Aorta (tissue), 5 donors: ENCODE data around the gene ZNF366. TPM values are rescaled to one million over a fixed set of nuclear protein-coding genes. Genes with fewer than 3 reads are reported as not detected.

Source experiments
- ATAC-seq: fragments of 200-7000 bp; cut with Tn5 transposase; one replicate; pipeline ENCODE4 v1.9.1; 2022; ENCODE audit warnings: moderate library complexity; ENCODE audit not compliant: low FRiP score
- DNase-seq, 2 donors: peaks; one replicate each; pipeline ENCODE4 v3.0.0-alpha.2; 2020
- H3K27ac ChIP-seq, 2 donors: one replicate each; pipeline ENCODE4 v1.5.1; 2013; ENCODE audit warnings: low read length in 2 of 2, mild to moderate bottlenecking in 2 of 2, moderate library complexity in 2 of 2, control low read depth in 1 of 2, inconsistent platforms in 1 of 2, low read depth in 1 of 2
- H3K27me3 ChIP-seq, 2 donors: one replicate each; pipeline ENCODE4 v1.6.1; 2013; ENCODE audit warnings: control low read depth in 1 of 2, low read length in 1 of 2, mild to moderate bottlenecking in 1 of 2, moderate library complexity in 1 of 2; ENCODE audit not compliant: insufficient read depth in 2 of 2, control insufficient read depth in 1 of 2
- H3K36me3 ChIP-seq, 2 donors: one replicate each; pipeline ENCODE4 v1.6.1; 2013; ENCODE audit warnings: control low read depth in 1 of 2, low read length in 1 of 2, mild to moderate bottlenecking in 1 of 2; ENCODE audit not compliant: insufficient read depth in 2 of 2, control insufficient read depth in 1 of 2
- H3K4me1 ChIP-seq, 2 donors: one replicate each; pipeline ENCODE4 v1.6.1; 2013; ENCODE audit warnings: low read length in 2 of 2, control low read depth in 1 of 2, mild to moderate bottlenecking in 1 of 2, moderate library complexity in 1 of 2; ENCODE audit not compliant: insufficient read depth in 2 of 2, control insufficient read depth in 1 of 2
- H3K4me3 ChIP-seq, 2 donors: one replicate each; pipeline ENCODE4 v1.5.1; 2013; ENCODE audit warnings: low read length in 2 of 2, control low read depth in 1 of 2, mild to moderate bottlenecking in 1 of 2
- H3K9me3 ChIP-seq: one replicate; pipeline ENCODE4 v1.6.1; 2013; ENCODE audit warnings: mild to moderate bottlenecking, low read length; ENCODE audit not compliant: control insufficient read depth
- WGBS, 2 donors: extraction: QIAGEN DNeasy Blood & Tissue Kit; methylation state at CpG; one replicate each; pipeline ENCODE4 v1.1.7; 2013; 5-methylcytosine and 5-hydroxymethylcytosine counted together
- intact Hi-C, 2 donors: fragments of 100-400 bp; cut with DNase I; formaldehyde crosslinking; loops; one replicate each; pipeline versions ENCODE4 v1.14.2 to v1.15.0; 2022
- polyA plus RNA-seq, 2 donors: library from polyadenylated mRNA; stranded (reverse); fragments of 200-250 nt; gene quantifications; one replicate each; pipeline ENCODE4 v1.2.3, GENCODE V29; 2013
- total RNA-seq, 2 donors: library from RNA; stranded (reverse); fragmentation: NEBNext Ultra II Directional; extraction: Animal tissue kit (Norgen Biotek cat#: 25700); gene quantifications; one replicate each; pipeline ENCODE4 v1.2.1, GENCODE V29; 2021
- donor health status: healthy with polysubstance abuse.
- donor health status: Bipolar disorder and iron deficiency.
- donor health status: DM: no; HTN: no; CAD: no.
- donor health status: DM: no; HTN: no; CAD: no.
- donor health status: DM: yes; HTN: yes; CAD: no.

ZNF366 gene
- total and polyA plus RNA-seq, 4 donors, result 5.8 to 10.3 TPM; not detected in 2

- DNase-seq, result no peak
- H3K27me3 ChIP-seq, result peaks cover 0 to 2% of the 10 kb centered on the region in 2 donors
- H3K27ac ChIP-seq, result no peak overlapping the region
- H3K4me3 ChIP-seq, result no peak overlapping the region
- H3K36me3 ChIP-seq, result no peaks in the 10 kb centered on the region
- H3K9me3 ChIP-seq, result no peaks in the 10 kb centered on the region
- H3K4me1 ChIP-seq, result peaks cover 0 to 3% of the 10 kb centered on the region in 2 donors
- no peak for ATAC-seq
- intact Hi-C loops, result no loop called here
Observed at GRCh38 chr5:72489536-72489935, 17.7 kb downstream of the ZNF366 start.

- Histone ChIP-seq H3K4me1 (peaks cover 0 to 3% of the 10 kb centered on the region in 2 donors), H3K9me3 (no peaks in the 10 kb centered on the region), H3K36me3 (no peaks in the 10 kb centered on the region), H3K27ac (no peak overlapping the region), H3K4me3 (no peak overlapping the region), H3K27me3 (peaks cover 0 to 2% of the 10 kb centered on the region in 2 donors)
- intact Hi-C loops, result no loop called here
- ATAC-seq (no peak), DNase-seq (no peak)
Observed at GRCh38 chr5:72488756-72489155, 18.5 kb downstream of the ZNF366 start.

DNA sequence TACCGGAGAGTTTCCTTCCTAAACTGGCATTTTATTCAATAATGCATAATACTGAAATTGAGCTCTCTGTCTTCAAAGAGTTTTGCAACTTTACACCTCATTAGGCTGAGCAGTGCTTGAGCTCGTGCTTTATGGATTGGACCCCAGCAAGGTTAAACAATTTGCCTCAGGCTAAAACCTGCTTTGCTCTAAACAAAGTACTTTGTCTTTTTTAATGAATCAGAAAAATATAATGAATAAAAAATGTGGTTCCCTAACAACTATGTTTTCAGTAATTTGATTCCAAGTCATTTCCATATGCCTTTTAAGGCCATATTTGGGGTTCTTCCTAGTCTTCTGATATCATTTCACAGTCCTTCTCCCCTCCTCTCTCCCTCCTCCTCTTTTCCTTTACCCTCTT lies 20.0 kb downstream of the ZNF366 start:
- WGBS, 2 donors, result 97 to 98% methylated on average over 2 of the region's 2 CpGs
- Histone ChIP-seq H3K4me1 (peaks cover 0 to 3% of the 10 kb centered on the region in 2 donors), H3K9me3 (no peaks in the 10 kb centered on the region), H3K36me3 (no peaks in the 10 kb centered on the region), H3K27ac (no peak overlapping the region), H3K4me3 (no peak overlapping the region), H3K27me3 (peaks cover 0 to 2% of the 10 kb centered on the region in 2 donors)
- intact Hi-C loops, result no loop called here
- ATAC-seq (no peak), DNase-seq (no peak)

DNA sequence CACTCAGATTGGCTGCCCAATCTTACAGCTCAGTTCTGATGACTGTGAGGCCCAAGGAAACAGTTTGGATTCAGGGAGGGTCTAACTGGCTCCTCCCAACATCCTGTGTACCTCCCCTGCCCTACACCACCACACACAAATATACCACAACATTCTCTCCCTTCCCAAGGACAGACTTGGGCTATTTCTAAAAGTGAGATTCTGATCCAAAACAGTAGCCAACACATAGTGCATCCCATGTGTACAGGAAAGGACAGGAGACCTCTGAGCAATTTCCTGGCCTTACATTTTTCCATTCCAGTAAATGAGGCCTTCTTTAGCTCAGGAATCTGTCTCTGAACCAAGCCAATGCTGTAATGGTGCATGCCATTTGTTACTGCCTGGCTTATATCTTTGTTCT lies 20.8 kb downstream of the ZNF366 start:
- no peak for DNase-seq
- Histone ChIP-seq H3K4me3 (no peak overlapping the region), H3K4me1 (peaks cover 0 to 3% of the 10 kb centered on the region in 2 donors), H3K9me3 (no peaks in the 10 kb centered on the region), H3K27me3 (peaks cover 0 to 2% of the 10 kb centered on the region in 2 donors), H3K27ac (peak overlapping the region in 1 of 2 donors; percentile 38), H3K36me3 (no peaks in the 10 kb centered on the region)
- intact Hi-C loops, result no loop called here
- peak; percentile 34 for ATAC-seq

DNA sequence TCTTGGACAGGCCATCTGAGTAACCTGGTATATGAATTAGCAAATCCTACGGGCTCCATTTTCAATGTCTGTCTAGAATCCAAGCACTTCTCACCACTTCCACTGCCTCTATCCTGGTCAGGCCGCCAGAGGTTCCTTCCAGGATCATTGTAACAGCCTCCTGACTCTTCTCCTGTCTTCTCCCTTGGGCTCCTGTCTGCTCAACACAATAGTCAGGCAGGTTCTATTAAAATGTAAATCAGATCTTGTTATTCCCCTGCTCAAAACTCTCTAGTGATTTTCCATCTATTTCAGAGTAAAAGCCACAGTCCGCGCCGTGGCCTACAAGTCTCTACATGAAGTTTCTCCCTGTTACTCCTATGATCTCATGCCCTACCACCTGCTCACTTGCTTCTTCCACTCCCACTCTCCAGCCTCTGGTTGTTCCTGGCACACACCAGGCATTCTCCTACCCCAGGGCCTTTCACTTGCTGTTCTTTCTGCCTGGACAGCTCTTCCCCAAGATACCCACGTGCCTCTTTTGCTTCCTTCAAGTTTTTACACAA lies 21.7 kb downstream of the ZNF366 start:
- Histone ChIP-seq H3K9me3 (no peaks in the 10 kb centered on the region), H3K27me3 (peaks cover 0 to 2% of the 10 kb centered on the region in 2 donors), H3K36me3 (no peaks in the 10 kb centered on the region), H3K27ac (no peak overlapping the region), H3K4me3 (no peak overlapping the region), H3K4me1 (peaks cover 0 to 3% of the 10 kb centered on the region in 2 donors)
- ATAC-seq (no peak), DNase-seq (no peak)
- 87 to 96% methylated on average over 6 of the region's 6 CpGs for WGBS, 2 donors
- intact Hi-C loops, result no loop called here

DNA sequence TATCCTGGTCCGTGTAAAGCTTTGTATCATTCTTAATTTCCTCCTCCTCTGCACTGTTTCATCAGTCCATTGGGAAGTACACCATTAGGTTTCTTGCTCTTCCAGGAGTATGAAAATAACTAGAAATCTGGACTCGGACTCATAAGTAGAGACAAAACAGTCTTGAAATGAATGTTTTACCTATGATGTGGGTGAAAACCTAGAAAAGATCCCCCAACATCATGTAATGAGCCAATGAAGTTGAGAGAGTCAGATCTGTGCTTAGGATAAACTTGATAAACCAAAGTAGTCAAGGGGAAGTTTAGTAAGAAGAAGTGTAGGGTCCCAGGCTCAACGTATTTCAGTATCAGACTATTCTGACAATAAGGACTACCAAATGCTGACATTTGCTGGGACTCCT lies 25.2 kb downstream of the ZNF366 start:
- Histone ChIP-seq H3K27ac (no peak overlapping the region), H3K27me3 (peaks cover 0 to 2% of the 10 kb centered on the region in 2 donors), H3K9me3 (no peaks in the 10 kb centered on the region), H3K4me1 (peaks cover 0 to 5% of the 10 kb centered on the region in 2 donors), H3K4me3 (no peak overlapping the region), H3K36me3 (no peaks in the 10 kb centered on the region)
- ATAC-seq, result no peak
- intact Hi-C loops, result no loop called here
- 81 to 89% methylated on average over 3 of the region's 3 CpGs for WGBS, 2 donors
- DNase-seq, result no peak

DNA sequence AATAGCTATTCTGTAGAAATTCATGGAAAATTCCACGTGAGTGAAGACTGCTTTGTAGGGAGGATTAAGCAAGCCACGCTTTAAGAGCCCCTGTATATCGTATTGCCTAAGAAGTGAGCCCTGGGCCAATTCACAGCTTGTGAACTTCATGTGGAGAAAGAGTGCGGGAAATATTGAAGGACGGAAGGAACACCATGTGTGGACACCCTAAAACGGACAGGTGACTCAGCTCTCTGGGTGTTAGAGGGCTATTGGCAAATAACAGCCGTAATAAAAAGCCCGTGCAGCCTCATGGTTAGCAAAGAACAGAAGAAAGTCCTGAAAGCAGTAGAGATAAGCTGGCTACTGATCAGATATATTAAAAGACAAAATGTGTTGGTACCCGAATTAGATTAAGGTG lies 26.4 kb downstream of the ZNF366 start:
- Histone ChIP-seq H3K9me3 (no peaks in the 10 kb centered on the region), H3K27me3 (peaks cover 0 to 2% of the 10 kb centered on the region in 2 donors), H3K4me1 (peaks cover 0 to 2% of the 10 kb centered on the region in 2 donors), H3K27ac (no peak overlapping the region), H3K4me3 (no peak overlapping the region), H3K36me3 (no peaks in the 10 kb centered on the region)
- intact Hi-C loops, result no loop called here
- ATAC-seq (no peak), DNase-seq (no peak)
- WGBS, 2 donors, result 94% methylated on average over 9 of the region's 9 CpGs

GRCh38 chr5:72479921-72480320 lies 27.3 kb downstream of the ZNF366 start:
- no peaks in the 10 kb centered on the region for H3K36me3 ChIP-seq
- WGBS, 2 donors, result 85 to 88% methylated on average over 1 of the region's 1 CpG

DNA sequence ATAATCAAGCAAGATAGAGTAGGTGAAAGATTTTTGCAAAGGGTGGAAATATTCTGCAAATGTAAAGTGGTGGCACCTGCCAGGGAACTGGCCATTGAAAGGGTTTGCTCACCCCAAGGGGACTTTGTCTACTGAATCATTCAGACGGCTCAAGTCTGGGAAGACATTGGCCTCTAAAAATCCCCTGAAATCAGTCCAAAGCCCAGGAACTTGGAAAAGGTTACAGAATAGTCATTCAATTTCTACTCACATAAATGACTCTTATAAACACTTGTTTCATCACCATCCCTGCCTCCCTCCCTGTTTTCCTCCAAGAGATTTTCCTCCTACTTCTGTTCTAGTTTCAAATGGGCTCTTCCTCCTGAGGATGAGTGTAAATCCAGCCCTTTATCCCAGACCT lies 28.5 kb downstream of the ZNF366 start:
- Histone ChIP-seq H3K27ac (no peak overlapping the region), H3K27me3 (no peaks in the 10 kb centered on the region), H3K4me1 (peaks cover 0 to 2% of the 10 kb centered on the region in 2 donors), H3K9me3 (no peaks in the 10 kb centered on the region), H3K4me3 (no peak overlapping the region), H3K36me3 (no peaks in the 10 kb centered on the region)
- ATAC-seq (peak; percentile 42), DNase-seq (no peak)
- WGBS, 2 donors, result 4 to 5% methylated on average over 1 of the region's 1 CpG
- intact Hi-C loops, result no loop called here

More at GRCh38 chr5:72479921-72480320, 27.3 kb downstream of the ZNF366 start:
- intact Hi-C loops, result no loop called here
- DNase-seq, result no peak
- no peaks in the 10 kb centered on the region for H3K27me3 ChIP-seq
- no peak for ATAC-seq
- H3K4me1 ChIP-seq, result peaks cover 0 to 2% of the 10 kb centered on the region in 2 donors
- no peaks in the 10 kb centered on the region for H3K9me3 ChIP-seq
- H3K27ac ChIP-seq, result no peak overlapping the region
- no peak overlapping the region for H3K4me3 ChIP-seq
